Activated CD8-positive, alpha-beta memory T cell treated with anti-CD3 and anti-CD28 coated beads, Interleukin-2, amount 50 U/mL, for 48 hours (primary cell): Measurements from ENCODE around the gene LRRC73.
"Not testable (repeated sequence)": the region's sequence is repeated elsewhere in the genome, so short reads cannot be mapped to it uniquely, and the experiment has no call there.

Source experiments
- DNase-seq: peaks from one replicate; pipeline ENCODE4 v3.0.0-alpha.2; 2020

LRRC73 gene

GRCh38 chr6:43491750-43492661 is 18.1 kb downstream of the LRRC73 start:
- no peak for DNase-seq

GRCh38 chr6:43490523-43490939 is 19.6 kb downstream of the LRRC73 start:
- no peak for DNase-seq

GRCh38 chr6:43489277-43490072 is 20.7 kb downstream of the LRRC73 start:
- DNase-seq, result no peak

GRCh38 chr6:43488667-43489276 is 21.4 kb downstream of the LRRC73 start:
- no peak for DNase-seq

GRCh38 chr6:43481591-43482236 is 28.4 kb downstream of the LRRC73 start:
- no peak for DNase-seq

- DNase-seq, result no peak
Observed at GRCh38 chr6:43481075-43481474, 29.1 kb downstream of the LRRC73 start.

GRCh38 chr6:43478008-43478372 is 32.2 kb downstream of the LRRC73 start:
- DNase-seq, result no peak

GRCh38 chr6:43477235-43478007 is 32.7 kb downstream of the LRRC73 start, which contains the start of gene TJAP1:
Gene TJAP1, plus strand, starts transcription at chr6:43477570. Its CDS starts 21,432 bp downstream, at chr6:43499002.
- DNase-seq, result peak; percentile 99

GRCh38 chr6:43476746-43477145 is 33.4 kb downstream of the LRRC73 start:
- DNase-seq, result no peak

GRCh38 chr6:43475516-43475915 is 34.6 kb downstream of the LRRC73 start:
- no peak for DNase-seq

- no peak for DNase-seq
Observed at GRCh38 chr6:43472515-43472914, 37.6 kb downstream of the LRRC73 start.

GRCh38 chr6:43471399-43471798 is 38.7 kb downstream of the LRRC73 start:
- DNase-seq, result no peak

- DNase-seq, result no peak
Observed at GRCh38 chr6:43469947-43470346, 40.2 kb downstream of the LRRC73 start.

- DNase-seq, result no peak
Observed at GRCh38 chr6:43468748-43469681, 41.1 kb downstream of the LRRC73 start.

- no peak for DNase-seq
Observed at GRCh38 chr6:43468240-43468639, 41.9 kb downstream of the LRRC73 start.

GRCh38 chr6:43467752-43468151 is 42.4 kb downstream of the LRRC73 start:
- DNase-seq, result no peak

- not testable (repeated sequence) for DNase-seq
Observed at GRCh38 chr6:43467265-43467664, 42.9 kb downstream of the LRRC73 start.

- DNase-seq, result no peak
Observed at GRCh38 chr6:43465948-43466347, 44.2 kb downstream of the LRRC73 start.

- no peak for DNase-seq
Observed at GRCh38 chr6:43464337-43464736, 45.8 kb downstream of the LRRC73 start.

GRCh38 chr6:43461936-43462335 is 48.2 kb downstream of the LRRC73 start:
- no peak for DNase-seq

GRCh38 chr6:43460032-43460431 is 50.1 kb downstream of the LRRC73 start:
- DNase-seq, result no peak
